Esophagus muscularis mucosa (tissue), 3 donors: ENCODE results near the gene DISC1.

Source experiments
- CTCF ChIP-seq, 3 experiments: fragments of 200-600 bp in 2 of 3; fragments of 450-650 bp in 1 of 3; sonication (generic) in 2 of 3; IDR thresholded peaks; one replicate each; pipeline ENCODE4 v1.5.1; 2017 to 2019; ENCODE audit warnings: antibody characterized with exemption in 3 of 3, mild to moderate bottlenecking in 2 of 3, moderate library complexity in 1 of 3
- POLR2AphosphoS5 ChIP-seq, 2 donors: sonication (generic); formaldehyde crosslinking; IDR thresholded peaks; one replicate each; pipeline ENCODE4 v1.6.1; 2017; ENCODE audit warnings: antibody characterized with exemption in 2 of 2

GRCh38 chr1:231849981-231850380 lies 223.4 kb downstream of the DISC1 start:
- no peak for TF ChIP-seq POLR2AphosphoS5 (IDR thresholded peaks at IDR 0.05)
- TF ChIP-seq CTCF (IDR thresholded peaks at IDR 0.05), result no peak
